Activated naive CD4-positive, alpha-beta T cell treated with Interleukin-2 at 50 U/mL for 16 hours (primary cell): ENCODE results near the gene YWHAE.
"Not testable (repeated sequence)": the region's sequence is repeated elsewhere in the genome, so short reads cannot be mapped to it uniquely, and the experiment has no call there.

ENCODE experiments used
- DNase-seq: peaks from one replicate; pipeline ENCODE4 v3.0.0-alpha.2; 2020

Gene YWHAE

DNA sequence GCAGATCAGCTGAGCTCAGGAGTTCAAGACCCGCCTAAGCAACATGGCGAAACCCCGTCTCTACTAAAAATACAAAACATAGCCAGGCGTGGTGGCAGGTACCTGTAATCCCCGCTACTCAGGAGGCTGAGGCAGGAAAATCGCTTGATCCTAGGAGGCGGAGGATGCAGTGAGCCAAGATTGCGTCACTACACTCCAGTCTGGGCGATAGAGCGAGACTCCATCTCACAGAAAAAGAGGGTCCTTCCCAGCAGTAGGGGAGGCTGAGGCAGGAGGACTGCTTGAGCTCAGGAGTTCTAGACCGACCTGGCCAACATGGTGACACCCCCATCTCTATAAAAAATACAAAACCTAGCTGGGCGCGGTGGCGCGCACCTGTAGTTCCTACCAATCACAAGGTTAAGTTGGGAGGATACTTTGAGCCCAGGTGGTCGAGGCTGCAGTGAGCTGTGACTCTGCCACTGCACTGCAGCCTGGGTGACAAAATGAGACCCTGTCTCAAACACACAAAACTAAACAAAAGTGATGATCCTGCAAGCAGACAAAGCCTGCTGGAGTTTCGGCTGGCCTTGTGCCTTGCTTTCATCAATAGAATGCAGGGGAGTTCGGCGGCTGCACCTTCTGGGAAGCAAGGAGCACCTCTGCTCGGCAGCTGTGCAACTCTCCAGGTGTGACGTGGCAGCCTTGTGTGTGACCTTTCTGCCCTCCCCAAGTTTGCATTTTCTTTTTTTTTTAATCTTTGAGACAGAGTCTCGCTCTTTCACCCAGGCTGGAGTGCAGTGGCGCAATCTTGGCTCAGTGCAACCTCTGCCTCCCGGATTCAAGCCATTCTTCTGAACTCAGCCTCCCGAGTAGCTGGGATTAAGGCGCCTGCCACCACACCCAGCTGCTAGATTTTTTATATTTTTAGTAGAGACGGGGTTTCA is 12.4 kb upstream of the YWHAE start:
- no peak for DNase-seq

DNA sequence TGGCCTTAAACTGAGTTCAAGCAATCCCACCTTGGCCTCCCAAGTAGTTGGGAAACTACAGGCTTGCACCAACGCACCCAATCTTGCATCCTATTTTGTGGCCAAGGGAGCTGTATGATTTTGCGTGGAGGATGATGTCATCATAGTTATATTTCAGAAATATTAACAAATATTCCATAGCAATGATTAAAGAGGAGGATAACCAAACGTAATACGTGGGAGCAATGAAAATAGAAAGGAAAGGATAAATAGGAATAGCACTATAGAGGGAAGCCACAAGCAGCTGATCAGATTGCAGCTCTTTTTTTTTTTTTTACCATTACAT is 2.2 kb upstream of the YWHAE start:
- no peak for DNase-seq

DNA sequence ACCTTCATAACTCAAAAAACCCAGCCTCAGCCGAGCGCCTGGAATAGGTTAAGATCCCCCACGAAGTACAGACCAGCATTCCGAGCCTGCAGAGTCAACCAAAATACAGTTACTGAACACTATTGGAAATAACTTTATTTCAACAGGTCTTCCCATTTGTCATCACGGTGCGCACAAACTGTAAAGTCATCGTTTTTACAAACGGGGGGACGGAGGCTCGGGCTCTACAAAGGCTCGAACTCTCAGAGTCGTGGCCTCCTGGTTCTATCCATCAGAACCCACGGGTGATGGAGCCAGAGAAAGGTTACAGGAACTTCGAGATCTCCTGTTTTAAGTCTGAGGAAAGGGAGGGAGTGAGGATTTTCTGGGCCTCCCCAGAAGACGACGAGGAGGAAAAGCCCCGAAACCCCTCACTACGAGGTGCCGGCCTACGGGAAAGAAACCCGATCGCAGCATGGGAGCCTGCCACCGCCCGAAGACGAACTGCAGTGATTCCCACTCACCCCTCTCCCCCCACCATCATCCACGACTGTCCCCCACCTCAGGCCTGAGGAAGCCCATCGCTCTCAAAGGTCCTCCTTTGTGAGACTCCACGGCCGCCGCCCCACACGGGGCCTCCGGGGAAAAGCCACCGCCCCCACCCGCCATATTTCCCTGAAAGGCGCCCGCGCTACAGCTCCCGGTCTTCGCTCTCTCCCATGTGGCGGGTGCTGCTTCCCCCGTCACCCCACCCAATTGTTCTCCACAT is 917 bp downstream of the YWHAE start:
- peak; percentile 30 for DNase-seq

DNA sequence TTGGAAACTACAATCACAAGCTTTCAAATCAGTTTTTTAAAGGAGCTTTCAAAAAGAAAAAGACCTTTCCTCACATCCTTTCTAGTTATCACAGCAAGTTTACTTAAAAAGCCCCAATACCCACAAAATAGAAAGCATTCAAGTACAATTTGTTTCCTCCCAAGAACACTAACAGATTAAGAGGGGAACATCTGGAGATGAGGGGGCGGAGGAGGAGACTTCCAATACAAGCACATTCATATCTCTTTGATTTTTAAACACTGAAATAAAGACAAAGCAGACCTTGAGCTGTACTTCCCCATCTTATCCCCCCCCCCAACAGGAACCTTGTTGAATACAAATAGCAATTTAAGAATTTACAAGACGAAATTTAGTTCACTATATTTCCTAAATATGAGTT is 2.0 kb downstream of the YWHAE start:
- no peak for DNase-seq

DNA sequence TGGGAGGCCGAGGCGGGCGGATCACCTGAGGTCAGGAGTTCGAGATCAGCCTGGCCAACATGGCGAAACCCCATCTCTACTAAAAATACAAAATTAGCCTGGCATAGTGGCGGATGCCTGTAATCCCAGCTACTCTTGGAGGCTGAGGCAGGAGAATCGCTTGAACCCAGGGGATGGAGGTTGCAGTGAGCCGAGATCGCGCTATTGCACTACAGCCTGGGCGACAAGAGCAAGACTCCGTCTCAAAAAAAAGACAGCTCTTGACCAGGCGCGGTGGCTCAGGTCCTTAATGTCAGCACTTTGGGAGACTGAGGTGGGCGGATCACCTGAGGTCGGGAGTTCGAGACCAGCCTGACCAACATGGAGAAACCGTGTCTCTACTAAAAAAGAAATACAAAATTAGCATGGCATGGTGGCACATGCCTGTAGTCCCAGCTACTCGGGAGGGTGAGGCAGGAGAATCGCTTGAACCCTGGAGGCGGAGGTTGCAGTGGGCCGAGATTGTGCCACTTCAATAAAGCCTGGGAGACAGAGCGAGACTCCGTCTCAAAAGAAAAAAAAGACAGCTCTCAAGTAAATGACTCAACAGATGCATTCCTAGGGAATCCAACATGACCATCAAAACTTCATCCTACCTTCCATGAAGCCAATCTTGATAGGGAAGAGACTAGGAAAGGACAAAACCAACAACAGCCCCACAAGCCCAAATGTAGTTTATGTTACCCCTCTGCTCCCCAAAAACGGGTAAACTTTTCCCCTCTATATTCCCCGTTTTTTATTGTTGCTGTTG is 4.0 kb downstream of the YWHAE start:
- DNase-seq: not testable (repeated sequence)

DNA sequence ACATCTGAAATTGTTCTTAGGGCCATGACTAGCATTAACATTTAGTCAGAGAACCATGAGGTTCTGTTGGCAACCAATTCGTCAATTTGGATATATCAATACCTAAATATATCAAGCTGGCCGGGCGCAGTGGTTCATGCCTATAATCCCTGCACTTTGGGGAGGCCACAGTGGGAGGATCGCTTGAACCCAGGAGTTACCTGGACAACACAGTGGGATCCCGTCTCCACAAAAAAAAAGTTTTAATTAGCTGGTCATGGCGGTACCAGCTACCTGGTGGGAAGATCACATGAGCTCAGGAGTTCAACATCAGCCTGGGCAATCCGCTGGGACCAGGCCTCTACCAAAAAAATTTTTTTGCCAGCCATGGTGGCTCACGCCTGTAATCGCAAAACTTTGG is 8.4 kb downstream of the YWHAE start:
- no peak for DNase-seq

DNA sequence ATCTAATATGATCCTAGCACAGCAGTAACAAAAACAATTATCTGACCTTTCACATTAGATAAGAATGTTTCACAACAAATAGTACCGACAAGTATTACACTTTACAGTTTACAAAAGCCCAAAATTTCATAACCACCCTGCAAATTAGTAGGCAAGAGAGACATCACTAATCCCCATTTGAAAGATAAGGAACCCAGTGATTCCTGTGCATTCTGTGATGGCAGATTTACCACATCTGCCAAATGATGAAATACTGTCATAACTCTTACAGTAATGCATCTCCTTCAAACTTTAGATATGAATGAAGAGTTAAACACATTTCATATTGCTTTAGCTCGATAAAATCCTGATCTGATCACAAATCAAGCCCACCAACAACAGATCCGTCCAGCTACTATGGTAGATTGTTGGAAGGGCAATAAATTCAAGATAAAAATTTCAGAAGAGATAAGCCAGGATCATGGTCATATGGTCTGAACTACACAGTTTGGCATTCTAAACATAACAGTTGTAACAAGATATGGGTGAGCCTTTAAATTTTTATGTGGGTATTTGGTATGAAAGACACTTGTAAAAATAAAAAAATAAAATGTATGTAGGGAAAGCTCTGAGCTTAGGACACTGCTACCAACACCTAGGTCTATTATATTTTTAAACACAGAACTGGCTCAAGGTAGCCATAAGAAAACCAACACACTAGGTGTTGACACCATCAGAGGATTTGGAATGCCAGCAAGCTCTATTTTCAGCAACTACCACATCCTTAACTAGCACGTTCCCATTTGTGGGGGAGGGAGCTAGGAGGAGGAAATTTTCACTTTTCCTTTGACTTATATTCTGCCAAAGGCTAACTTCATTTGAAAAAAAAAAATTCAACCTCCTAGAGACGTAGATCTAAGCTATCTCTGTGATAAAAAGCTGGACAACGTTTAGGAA is 9.3 kb downstream of the YWHAE start:
- no peak for DNase-seq

DNA sequence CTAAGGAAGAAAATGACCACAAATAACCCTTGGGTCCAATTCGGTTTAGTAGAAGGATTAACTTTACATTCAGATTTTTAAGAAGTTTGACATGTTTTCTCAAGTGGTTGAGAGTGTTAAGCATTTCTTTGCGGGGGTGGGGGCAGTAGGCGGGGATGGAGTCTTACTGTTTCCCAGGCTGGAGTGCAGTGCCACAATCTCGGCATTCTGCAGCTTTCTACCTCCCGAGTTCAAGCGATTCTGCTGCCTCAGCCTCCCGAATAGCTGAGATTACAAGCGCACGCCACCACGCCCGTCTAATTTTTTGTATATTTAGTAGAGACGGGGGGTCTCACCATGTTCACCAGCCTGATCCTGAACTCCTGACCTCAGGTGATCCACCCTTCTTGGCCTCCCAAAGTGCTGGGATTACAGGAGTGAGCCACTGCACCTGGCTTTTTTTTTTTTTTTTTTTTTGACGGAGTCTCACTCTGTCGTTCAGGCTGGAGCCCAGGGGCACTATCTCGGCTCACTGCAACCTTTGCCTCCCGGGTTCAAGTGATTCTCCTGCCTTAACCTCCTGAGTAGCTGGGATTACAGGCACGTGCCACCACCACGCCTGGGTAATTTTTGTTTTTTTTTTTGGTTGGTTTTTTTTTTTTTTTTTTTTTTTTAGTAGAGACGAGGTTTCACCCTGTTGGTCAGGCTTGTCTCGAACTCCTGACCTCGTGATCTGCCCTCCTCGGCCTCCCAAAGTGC is 12.4 kb downstream of the YWHAE start:
- DNase-seq: not testable (repeated sequence)

DNA sequence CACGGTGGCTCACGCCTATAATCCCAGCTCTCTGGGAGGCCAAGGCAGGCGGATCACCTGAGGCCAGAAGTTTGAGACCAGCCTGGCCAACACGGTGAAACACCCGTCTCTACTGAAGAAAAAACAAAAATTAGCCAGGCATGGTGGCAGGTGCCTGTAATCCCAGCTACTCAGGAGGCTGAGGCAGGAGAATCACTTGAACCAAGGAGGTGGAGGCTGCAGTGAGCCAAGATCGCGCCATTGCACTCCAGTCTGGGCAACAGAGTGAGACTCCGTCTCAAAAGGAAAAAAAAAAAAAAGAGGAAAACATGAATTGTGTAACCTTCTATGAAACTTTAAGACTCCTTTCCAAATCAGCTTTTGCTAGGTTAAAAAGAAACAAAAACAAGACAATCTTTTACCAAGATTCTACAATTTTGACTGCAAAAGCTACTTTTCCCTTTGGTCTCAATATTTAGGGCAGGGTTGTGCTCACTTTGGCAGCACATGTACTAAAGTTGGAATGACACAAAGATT is 13.3 kb downstream of the YWHAE start:
- DNase-seq: not testable (repeated sequence)

DNA sequence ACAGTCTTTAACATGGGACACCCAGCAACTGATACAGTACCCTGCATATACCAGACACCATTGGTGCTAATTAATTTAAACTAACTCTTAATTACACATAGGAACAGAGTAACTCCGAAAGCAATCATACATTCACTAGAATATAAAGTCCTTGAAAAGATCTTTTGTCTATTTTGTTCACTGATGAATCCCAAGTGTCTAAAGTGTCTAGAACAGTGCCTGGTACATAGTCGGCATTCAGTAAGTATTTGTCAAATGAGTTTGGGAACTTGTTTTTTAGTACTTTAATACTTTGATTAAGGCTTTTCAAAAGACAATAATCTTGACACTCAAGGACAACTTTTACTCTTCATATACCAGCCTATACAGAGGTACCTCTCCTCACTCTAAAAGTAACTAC is 13.8 kb downstream of the YWHAE start:
- DNase-seq: no peak

DNA sequence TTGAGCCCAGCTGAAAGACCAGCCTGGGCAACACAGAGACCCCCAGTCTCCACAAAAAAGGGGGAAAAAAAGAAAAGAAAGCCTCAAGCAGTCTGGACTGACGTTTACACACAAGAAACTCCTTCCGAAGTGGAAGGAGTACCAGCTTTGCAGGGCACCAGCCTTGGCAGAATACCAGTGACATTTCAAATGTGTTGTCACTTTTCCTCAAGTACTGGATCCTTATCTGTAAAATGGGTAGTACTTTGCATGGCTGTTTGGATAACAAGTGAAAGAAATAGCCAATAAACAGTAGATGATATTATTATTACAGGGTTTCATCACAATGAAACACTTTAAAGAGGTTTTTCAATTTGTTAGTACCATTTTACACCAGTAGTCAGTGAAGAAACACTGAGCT is 14.2 kb downstream of the YWHAE start:
- DNase-seq: no peak

DNA sequence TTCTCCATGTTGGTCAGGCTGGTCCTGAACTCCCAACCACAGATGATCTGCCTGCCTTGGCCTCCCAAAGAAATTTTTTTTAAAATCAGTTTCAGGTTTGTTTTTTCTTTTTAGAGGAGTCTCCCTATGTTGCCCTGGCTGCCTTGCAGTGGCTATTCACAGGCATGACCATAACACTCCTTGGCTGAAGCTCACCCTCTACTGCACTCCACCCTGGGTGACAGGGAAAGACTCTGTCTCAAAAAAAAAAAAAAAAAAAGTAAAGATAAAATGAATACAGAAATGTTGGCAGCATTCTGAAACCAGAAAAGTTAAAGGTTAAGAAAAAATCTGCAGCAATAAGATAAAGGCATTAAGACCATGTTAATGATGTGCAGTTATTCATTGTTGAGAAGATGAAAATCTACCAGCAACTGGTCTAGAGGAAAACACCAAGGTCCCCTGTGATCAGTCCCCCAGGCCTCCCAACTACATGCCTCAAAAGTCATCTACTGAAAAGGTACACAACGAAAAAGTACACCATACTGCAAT is 15.1 kb downstream of the YWHAE start:
- no peak for DNase-seq

DNA sequence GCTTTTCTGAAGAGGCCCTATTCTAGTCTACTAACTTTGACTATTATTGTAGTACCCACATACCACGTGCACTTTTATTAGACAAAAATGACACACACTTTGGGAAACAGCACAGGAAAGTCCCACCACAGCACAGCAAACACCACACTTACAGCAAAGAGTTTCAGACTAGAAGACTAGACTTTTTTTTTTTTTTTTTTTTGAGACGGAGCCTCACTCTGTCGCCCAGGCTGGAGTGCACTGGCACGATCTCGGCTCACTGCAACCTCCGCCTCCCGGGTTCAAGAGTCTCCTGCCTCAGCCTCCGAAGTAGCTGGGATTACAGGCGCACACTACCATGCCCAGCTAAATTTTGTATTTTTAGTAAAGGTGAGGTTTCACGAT is 20.1 kb downstream of the YWHAE start:
- DNase-seq: peak; percentile 53

DNA sequence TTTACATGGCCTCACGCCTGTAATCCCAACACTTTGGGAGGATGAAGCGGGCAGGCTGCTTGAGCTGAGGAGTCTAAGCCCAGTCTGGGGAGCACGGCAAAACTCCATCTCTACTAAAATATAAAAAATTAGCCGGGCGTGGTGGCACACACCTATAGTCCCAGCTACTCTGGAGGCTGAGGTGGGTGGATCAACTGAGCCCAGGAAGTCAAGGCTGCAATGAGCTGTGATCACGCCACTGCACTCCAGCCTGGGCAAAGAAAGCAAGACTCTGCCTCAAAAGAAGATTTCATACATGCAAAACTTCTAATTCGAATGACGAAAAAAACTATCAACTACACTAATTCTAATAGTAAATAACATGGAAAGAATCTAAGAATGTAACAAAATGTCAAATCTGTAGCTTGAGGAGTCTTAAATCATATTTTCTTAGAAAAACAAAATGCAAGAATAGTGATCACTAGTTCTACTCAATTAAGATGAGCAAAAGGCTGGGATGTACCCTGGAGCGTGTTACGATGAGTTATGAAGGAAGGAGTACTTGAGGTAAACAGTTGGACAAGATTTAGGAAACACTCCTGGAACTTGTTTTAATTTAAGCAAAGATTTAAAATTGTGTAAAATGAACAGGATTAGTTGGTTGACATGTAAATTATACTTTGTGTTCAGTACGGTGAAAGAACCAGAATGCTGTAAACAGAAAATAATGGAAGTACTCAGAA is 20.7 kb downstream of the YWHAE start:
- DNase-seq: no peak

DNA sequence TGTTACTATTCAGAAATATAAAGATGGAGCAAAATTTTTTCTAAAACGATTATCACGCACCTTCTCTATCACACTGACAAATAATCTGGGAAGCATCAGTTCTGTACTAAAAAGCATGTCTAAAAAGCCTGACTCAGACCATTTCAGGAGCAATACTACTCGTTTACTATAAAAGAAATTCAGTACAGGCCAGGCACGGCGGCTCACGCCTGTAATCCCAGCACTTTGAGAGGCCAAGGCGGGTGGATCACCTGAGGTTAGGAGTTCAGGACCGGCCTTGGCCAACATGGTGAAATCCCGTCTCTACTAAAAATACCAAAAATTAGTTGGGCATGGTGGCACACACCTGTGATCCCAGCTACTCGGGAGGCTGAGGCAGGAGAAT is 21.6 kb downstream of the YWHAE start:
- DNase-seq: not testable (repeated sequence)

DNA sequence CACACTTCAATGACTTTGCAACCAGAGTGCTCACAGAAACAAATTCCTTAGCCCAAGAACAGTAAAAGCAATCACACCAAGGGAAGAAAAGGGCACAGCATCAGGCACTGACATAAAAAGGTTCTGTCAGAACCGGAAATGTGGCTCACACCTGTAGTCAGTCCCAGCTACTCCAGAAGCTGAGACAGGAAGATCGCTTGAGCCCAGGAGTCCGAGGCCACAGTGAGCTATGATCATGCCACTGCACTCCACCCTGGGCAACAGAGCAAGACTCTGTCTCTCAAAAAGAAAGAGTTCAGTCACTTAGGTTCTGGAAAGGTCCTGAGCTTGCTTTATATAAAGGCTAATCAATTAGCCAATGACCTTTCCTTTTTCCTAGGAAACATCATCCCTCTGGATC is 22.7 kb downstream of the YWHAE start:
- no peak for DNase-seq

DNA sequence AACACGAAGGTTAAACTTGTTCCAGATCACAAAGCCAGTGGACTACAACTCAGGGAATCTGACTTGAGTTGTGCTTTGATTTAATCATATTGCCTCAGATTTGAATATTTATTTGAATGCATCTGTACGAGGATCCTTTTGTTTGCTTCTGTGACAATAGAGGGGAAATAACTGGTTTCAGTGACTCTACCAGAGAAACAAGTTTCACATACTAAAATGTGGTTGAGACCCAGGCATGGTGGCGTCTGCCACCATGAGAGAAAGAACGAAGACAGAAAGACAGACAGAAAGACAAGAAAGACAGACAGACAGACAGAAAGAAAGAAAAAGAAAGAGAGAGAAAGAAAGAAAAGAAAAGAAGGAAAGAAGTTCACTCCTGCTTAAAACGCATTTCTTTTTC is 24.0 kb downstream of the YWHAE start:
- DNase-seq: no peak

DNA sequence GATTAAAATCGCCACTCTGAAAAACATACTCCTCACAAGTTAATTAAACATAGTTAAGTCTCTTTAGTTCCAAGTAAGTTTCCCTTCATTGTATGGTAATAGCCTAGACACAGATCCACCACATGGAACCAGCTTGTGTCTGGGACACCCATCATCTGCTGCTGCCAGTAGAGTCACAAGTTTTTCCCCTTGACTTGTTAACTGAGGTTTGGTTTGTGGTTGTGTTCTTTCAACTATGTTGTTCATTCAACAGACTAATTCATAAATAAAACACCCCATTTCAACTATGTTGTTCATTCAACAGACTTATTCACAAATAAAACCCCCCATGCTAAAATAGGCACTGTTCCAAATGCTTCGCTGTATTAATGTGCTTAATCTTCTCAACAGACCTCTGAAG is 24.4 kb downstream of the YWHAE start:
- no peak for DNase-seq

DNA sequence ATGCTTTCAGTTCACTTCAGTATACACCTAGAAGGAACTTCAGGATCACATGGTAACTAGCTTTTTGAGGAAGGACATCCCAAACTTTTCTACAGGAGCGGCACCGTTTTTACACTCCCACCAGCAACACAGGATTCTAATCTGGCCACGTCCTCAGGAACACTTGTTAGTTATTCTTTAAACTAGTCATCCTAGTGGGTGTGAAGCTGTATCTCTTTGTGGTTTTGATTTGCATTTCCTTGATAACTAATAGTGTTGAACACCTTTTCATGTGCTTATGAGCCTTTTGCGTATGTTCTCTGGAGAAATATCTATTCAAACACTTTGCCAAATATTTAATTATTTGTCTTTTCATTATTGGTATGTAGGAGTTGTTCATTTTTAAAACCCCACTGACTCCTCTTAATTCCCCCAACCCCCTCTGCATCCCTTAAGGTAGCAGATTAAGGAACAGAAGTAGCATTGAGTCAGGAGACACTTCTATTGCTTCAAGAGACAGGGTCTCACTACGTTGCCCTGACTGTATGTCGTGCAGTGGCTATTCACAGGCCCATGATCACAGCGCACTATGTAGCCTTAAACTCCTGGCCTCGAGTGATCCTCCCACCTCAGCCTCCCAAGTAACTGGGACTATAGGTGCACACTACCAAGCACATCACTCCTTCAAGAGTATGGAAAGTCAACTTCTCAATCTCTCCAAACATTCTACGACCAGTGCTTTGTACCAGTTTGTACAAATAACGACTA is 25.4 kb downstream of the YWHAE start:
- DNase-seq: no peak
